Measurements from ENCODE around the gene HDAC4.

Gene HDAC4

DNA sequence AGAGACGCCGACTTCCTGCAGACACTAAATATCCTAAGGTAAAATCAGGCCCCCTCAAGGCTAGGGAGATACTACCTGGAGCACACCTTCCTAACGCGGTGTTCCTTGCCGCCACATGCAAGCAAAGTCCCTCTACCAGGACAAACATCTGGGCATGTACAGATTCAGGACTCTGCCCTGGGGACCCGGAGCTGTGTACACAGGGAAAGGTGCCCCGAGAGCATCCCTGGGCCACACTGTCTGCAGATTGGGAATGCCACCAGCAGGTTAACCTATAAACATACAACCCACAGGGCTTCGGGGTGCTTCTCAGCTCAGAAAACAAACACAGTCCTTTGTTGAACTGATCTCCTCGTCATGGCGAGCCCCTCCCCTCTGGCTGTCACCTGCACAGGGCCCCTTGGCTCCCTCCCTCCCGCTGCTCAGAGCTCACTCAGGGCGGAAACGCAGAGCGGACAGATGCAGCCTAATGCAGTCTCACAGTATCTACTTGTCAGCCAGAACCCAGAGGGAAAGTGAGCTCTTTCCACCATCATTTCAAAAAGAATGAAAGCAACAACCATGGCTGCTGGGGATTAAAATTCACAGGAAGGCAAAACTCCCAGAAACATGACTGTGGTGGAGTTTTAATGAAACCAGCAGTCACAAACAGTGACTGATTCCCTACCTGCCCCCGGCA, 218.8 kb downstream of the HDAC4 start:
- in situ Hi-C loops (cut with HindIII; ENCODE audit: low pct_ligation_motif_present, low sequenced_read_pairs), result no loop called here
- H3K36me3 ChIP-seq (replicated peaks), result no peaks in the 10 kb centered on the region
- no peak overlapping the region for H3K27ac ChIP-seq
- no peaks in the 10 kb centered on the region for H3K27me3 ChIP-seq (replicated peaks)
- H3K4me3 ChIP-seq (ENCODE audit: low read depth, low read length), result no peak overlapping the region
- DNase-seq, result no peak
- no peak for TF ChIP-seq CTCF (IDR thresholded peaks at IDR 0.05; ENCODE audit: low read depth, low read length, missing control alignments)

DNA sequence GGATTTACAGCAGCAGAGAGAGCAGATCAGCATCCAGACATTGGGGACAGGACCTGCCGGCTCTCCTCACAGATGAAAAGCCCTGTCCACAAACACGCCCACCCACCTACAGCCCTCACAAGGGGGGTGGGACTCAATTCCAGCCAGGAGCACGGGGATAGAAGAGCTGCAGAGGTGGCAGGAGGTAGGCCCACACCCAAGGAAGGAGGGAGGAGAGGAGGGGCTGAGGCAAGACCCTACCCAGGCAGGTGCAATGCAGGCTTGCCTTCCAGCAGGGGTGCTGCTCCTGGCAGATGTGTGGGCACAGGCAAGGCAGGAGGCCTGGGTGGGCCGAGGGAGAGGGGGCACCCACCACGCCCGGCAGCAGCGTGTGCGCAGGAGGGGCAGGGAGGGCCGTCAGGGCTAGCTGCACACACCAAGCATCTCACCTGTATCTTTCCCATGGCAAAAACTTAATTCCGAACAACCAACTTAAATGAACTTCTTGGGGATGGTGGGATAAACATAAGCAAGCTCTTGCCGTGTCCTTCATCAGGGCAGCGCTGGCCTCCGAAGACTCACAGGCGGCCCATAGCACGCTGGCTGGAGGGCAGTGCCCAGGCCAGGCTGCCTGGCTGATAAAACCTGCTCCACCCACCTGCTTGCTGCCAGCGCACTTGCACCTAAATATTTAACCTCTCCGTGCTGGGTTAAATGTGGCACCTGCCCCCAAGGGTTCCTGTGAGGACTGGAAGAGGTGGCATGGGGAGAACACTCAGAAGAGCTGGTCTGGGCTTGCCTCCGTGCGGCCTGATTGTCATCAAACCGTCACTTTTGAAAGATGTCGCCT, 219.5 kb downstream of the HDAC4 start:
- TF ChIP-seq CTCF (IDR thresholded peaks at IDR 0.05; ENCODE audit: low read depth, low read length, missing control alignments), result no peak
- H3K27ac ChIP-seq, result no peak overlapping the region
- DNase-seq, result no peak
- no peaks in the 10 kb centered on the region for H3K27me3 ChIP-seq (replicated peaks)
- H3K4me3 ChIP-seq (ENCODE audit: low read depth, low read length), result no peak overlapping the region
- H3K36me3 ChIP-seq (replicated peaks), result no peaks in the 10 kb centered on the region
- in situ Hi-C loops (cut with HindIII; ENCODE audit: low pct_ligation_motif_present, low sequenced_read_pairs), result no loop called here

GRCh38 chr2:239180526-239181073, 220.2 kb downstream of the HDAC4 start:
- in situ Hi-C loops (cut with HindIII; ENCODE audit: low pct_ligation_motif_present, low sequenced_read_pairs), result no loop called here
- no peaks in the 10 kb centered on the region for H3K36me3 ChIP-seq (replicated peaks)
- TF ChIP-seq CTCF (IDR thresholded peaks at IDR 0.05; ENCODE audit: low read depth, low read length, missing control alignments), result no peak
- no peak overlapping the region for H3K27ac ChIP-seq
- no peaks in the 10 kb centered on the region for H3K27me3 ChIP-seq (replicated peaks)
- H3K4me3 ChIP-seq (ENCODE audit: low read depth, low read length), result no peak overlapping the region
- no peak for DNase-seq

- TF ChIP-seq CTCF (IDR thresholded peaks at IDR 0.05; ENCODE audit: low read depth, low read length, missing control alignments), result no peak
- DNase-seq, result no peak
- no peaks in the 10 kb centered on the region for H3K27me3 ChIP-seq (replicated peaks)
- no peak overlapping the region for H3K4me3 ChIP-seq (ENCODE audit: low read depth, low read length)
- in situ Hi-C loops (cut with HindIII; ENCODE audit: low pct_ligation_motif_present, low sequenced_read_pairs), result no loop called here
- no peaks in the 10 kb centered on the region for H3K36me3 ChIP-seq (replicated peaks)
- no peak overlapping the region for H3K27ac ChIP-seq
These were observed 220.9 kb downstream of the HDAC4 start for GRCh38 chr2:239179851-239180371.

- no peak for TF ChIP-seq CTCF (IDR thresholded peaks at IDR 0.05; ENCODE audit: low read depth, low read length, missing control alignments)
- in situ Hi-C loops (cut with HindIII; ENCODE audit: low pct_ligation_motif_present, low sequenced_read_pairs), result no loop called here
- Histone ChIP-seq H3K36me3 (replicated peaks) (no peaks in the 10 kb centered on the region), H3K27ac (no peak overlapping the region), H3K4me3 (ENCODE audit: low read depth, low read length) (no peak overlapping the region), H3K27me3 (replicated peaks) (no peaks in the 10 kb centered on the region)
- no peak for DNase-seq
These were observed 221.9 kb downstream of the HDAC4 start for GRCh38 chr2:239178954-239179353.
